ENCODE results near the gene RAMACL. TPM values are rescaled to one million over a fixed set of nuclear protein-coding genes. Genes with fewer than 3 reads are reported as not detected.

Gene RAMACL
- total RNA-seq, 1 donor from 2014 or later, result 0.77 TPM

DNA sequence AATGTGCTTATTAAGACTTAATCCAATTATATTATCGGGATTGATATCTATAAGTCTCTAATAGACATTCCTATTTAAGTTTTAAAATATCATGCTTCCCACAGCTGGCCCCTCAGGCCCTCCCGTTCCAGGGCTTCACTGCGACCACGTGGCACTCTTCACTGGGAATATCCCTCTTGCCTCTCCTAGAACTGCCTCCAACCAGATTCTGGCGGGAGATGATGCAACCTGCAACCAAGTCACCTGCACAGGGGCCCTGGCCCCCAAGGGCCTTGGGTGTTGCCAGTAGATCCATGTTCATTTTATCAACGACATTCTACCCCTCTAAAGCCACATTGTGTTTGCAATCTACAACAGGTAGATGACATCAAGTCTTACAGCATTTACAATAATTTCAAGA lies 18.4 kb upstream of the RAMACL start:
- Histone ChIP-seq H3K4me1 (peaks cover 7% of the 10 kb centered on the region), H3K9me3 (replicated peaks) (no peaks in the 10 kb centered on the region), H3K27me3 (ENCODE audit: low read depth) (no peaks in the 10 kb centered on the region), H3K4me3 (no peak overlapping the region), H3K27ac (replicated peaks) (no peak overlapping the region), H3K36me3 (no peaks in the 10 kb centered on the region)
- intact Hi-C loops (cut with micrococcal nuclease), result no loop called here
- DNase-seq, result no peak
- no peak for TF ChIP-seq CTCF (IDR thresholded peaks at IDR 0.05; ENCODE audit: borderline replicate concordance)

DNA sequence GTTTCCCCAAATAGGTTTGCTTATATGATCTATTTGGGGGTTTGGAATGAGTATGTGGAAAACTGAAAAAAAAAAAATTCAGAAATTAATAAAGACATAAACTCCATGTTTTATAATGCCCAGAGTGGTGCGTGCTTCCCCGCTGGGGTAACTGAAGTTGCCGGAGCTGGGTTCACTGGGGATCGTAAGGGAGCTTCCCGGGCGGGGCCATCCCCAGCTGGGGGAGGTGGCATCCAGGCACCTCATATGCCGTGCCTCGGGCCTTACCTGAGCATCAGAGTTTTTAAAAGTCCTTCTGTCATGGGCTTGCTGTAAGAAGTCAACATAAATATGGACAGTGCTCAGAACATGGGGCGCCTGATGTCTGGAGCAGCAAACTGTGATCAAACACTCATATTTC lies 17.9 kb upstream of the RAMACL start:
- Histone ChIP-seq H3K9me3 (replicated peaks) (no peaks in the 10 kb centered on the region), H3K27ac (replicated peaks) (no peak overlapping the region), H3K27me3 (ENCODE audit: low read depth) (no peaks in the 10 kb centered on the region), H3K4me1 (peaks cover 13% of the 10 kb centered on the region), H3K4me3 (no peak overlapping the region), H3K36me3 (no peaks in the 10 kb centered on the region)
- no peak for DNase-seq
- no peak for TF ChIP-seq CTCF (IDR thresholded peaks at IDR 0.05; ENCODE audit: borderline replicate concordance)
- intact Hi-C loops (cut with micrococcal nuclease), result no loop called here

DNA sequence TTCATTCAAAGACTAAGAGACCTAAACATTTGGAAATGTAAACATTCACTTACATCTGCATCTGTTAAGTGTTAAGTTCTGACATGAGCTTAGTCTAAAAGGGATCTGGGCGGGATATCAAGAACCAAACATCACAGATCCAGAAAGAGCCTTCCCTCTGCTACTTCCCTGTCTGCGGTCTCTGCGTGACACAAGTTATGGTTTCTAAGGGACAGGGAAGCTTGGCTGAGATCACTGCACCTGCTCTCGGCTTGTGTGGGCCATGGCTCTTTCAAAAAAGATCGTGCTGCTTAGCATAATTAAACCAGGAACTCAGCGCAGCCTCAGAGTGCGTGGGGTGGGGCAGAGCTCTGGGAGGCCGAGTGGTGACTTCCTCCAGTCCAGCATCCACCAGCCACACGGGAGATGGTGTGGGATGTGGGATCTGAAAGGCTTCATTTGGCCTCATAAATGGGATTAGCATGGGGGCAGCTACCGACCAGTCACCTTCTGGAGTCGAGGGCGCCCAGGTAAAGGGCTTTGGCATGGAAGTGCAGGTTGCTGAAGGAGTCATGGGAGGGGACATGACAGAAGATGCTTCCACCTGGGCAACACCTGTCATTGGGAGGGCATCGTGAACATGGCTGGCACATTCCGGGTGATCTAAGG lies 16.7 kb upstream of the RAMACL start:
- H3K4me3 ChIP-seq, result no peak overlapping the region
- H3K27ac ChIP-seq (replicated peaks), result no peak overlapping the region
- no peak for DNase-seq
- intact Hi-C loops (cut with micrococcal nuclease), result no loop called here
- H3K36me3 ChIP-seq, result no peaks in the 10 kb centered on the region
- H3K9me3 ChIP-seq (replicated peaks), result no peaks in the 10 kb centered on the region
- H3K27me3 ChIP-seq (ENCODE audit: low read depth), result no peaks in the 10 kb centered on the region
- TF ChIP-seq CTCF (IDR thresholded peaks at IDR 0.05; ENCODE audit: borderline replicate concordance), result no peak
- peaks cover 25% of the 10 kb centered on the region for H3K4me1 ChIP-seq

DNA sequence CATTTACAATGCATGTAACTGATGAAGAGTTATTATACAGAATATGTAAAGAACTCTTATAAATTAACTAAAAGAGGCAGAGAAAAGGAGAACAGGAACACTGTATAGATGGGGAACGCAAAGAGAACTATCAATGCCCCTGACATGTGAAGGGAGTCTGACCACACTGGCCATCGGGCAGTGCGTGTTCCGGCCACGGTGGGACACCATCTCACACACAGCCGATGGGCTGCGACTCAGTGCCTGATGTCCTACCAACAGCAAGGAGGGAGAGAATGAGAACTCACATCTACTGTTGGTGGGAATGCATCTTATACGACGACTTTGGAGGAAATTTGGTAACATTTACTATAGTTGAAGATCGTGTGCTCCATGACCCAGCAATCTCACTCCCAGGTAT lies 15.5 kb upstream of the RAMACL start:
- Histone ChIP-seq H3K27me3 (ENCODE audit: low read depth) (no peaks in the 10 kb centered on the region), H3K4me1 (peaks cover 37% of the 10 kb centered on the region), H3K27ac (replicated peaks) (no peak overlapping the region), H3K9me3 (replicated peaks) (no peaks in the 10 kb centered on the region), H3K36me3 (no peaks in the 10 kb centered on the region), H3K4me3 (no peak overlapping the region)
- TF ChIP-seq CTCF (IDR thresholded peaks at IDR 0.05; ENCODE audit: borderline replicate concordance), result no peak
- no peak for DNase-seq
- intact Hi-C loops (cut with micrococcal nuclease), result no loop called here

GRCh38 chr6:166600931-166601330 lies 14.5 kb upstream of the RAMACL start:
- no peak for TF ChIP-seq CTCF (IDR thresholded peaks at IDR 0.05; ENCODE audit: borderline replicate concordance)
- no peaks in the 10 kb centered on the region for H3K9me3 ChIP-seq (replicated peaks)
- no peak for DNase-seq
- intact Hi-C loops (cut with micrococcal nuclease), result no loop called here
- H3K36me3 ChIP-seq, result no peaks in the 10 kb centered on the region
- no peaks in the 10 kb centered on the region for H3K27me3 ChIP-seq (ENCODE audit: low read depth)
- H3K4me1 ChIP-seq, result peaks cover 45% of the 10 kb centered on the region
- no peak overlapping the region for H3K27ac ChIP-seq (replicated peaks)
- H3K4me3 ChIP-seq, result no peak overlapping the region
